ENCODE data around the gene ACTL6B. TPM values are rescaled to one million over a fixed set of nuclear protein-coding genes. Genes with fewer than 3 reads are reported as not detected.

Gene ACTL6B
- total and polyA plus RNA-seq, 2 of the 13 experiments (the other 11 are each of a cell fraction or from before 2014, with no cell fraction given): not detected

GRCh38 chr7:100655908-100656674 is at the start of gene ACTL6B (continued):
- TF ChIP-seq NR1H2 (CRISPR knock-in tag; IDR thresholded peaks at IDR 0.05; ENCODE audit: borderline replicate concordance, low read depth) (no peak), ZGPAT (CRISPR knock-in tag; IDR thresholded peaks at IDR 0.05) (peak; percentile 64; the same call in 1 of the 2 replicates), ZNF101 (CRISPR knock-in tag; IDR thresholded peaks at IDR 0.05; ENCODE audit: borderline replicate concordance, low read depth) (no peak), CBX2 (IDR thresholded peaks at IDR 0.05; ENCODE audit: low read depth, low read length) (no peak), CBX2 (CRISPR knock-in tag; IDR thresholded peaks at IDR 0.05; ENCODE audit: low read depth) (no peak), SMC3 (IDR thresholded peaks at IDR 0.05; ENCODE audit: low read length) (no peak), KMT2B (CRISPR knock-in tag; IDR thresholded peaks at IDR 0.05) (peak; percentile 79), ISL2 (CRISPR knock-in tag; IDR thresholded peaks at IDR 0.05) (peak; percentile 57; the same call in 1 of the 2 replicates), ATF7-NPFF (CRISPR knock-in tag; IDR thresholded peaks at IDR 0.05; ENCODE audit: low read depth) (peak; percentile 91), FUBP1 (CRISPR knock-in tag; IDR thresholded peaks at IDR 0.05; ENCODE audit: borderline replicate concordance) (no peak), ZNF350 (CRISPR knock-in tag; IDR thresholded peaks at IDR 0.05; ENCODE audit: borderline replicate concordance, low read depth) (peak; percentile 36; the same call in 1 of the 2 replicates), ZNF670 (CRISPR knock-in tag; IDR thresholded peaks at IDR 0.05; ENCODE audit: borderline replicate concordance) (0 out of 2 replicates have a peak, but pooled peaks have one; percentile 60), HOMEZ (CRISPR knock-in tag; IDR thresholded peaks at IDR 0.05; ENCODE audit: low read depth) (no peak), MIER2 (CRISPR knock-in tag; IDR thresholded peaks at IDR 0.05) (peak; percentile 97), SOX5 (CRISPR knock-in tag; IDR thresholded peaks at IDR 0.05; ENCODE audit: borderline replicate concordance) (peak; percentile 29; the same call in 1 of the 2 replicates), EHMT2 (IDR thresholded peaks at IDR 0.05; ENCODE audit: borderline replicate concordance, low read depth, low read length) (peak; percentile 60; the same call in 1 of the 2 replicates), NFATC3 (CRISPR knock-in tag; IDR thresholded peaks at IDR 0.05) (peak; percentile 45; the same call in 1 of the 2 replicates), HNRNPK (IDR thresholded peaks at IDR 0.05; ENCODE audit: low read depth, low read length, poor library complexity, severe bottlenecking) (peak; percentile 32), TIGD3 (CRISPR knock-in tag; IDR thresholded peaks at IDR 0.05; ENCODE audit: borderline replicate concordance) (peak; percentile 31; the same call in 1 of the 2 replicates), FOXM1 (CRISPR knock-in tag; IDR thresholded peaks at IDR 0.05) (no peak), ZNF891 (CRISPR knock-in tag; IDR thresholded peaks at IDR 0.05) (no peak; the same call in 1 of the 2 replicates)
